HG03108 (cell line): Measurements from ENCODE around the gene TCAP.
"Not testable (repeated sequence)": the region's sequence is repeated elsewhere in the genome, so short reads cannot be mapped to it uniquely, and the experiment has no call there.

Experiments
- ATAC-seq: cut with Tn5 transposase; IDR thresholded peaks from one replicate; pipeline ENCODE4 v1.9.1; 2021; ENCODE audit warnings: moderate library complexity; ENCODE audit not compliant: unreplicated experiment

TCAP gene

GRCh38 chr17:39702901-39703893 is 38.0 kb downstream of the TCAP start:
- no peak for ATAC-seq

GRCh38 chr17:39703913-39704312 is 38.8 kb downstream of the TCAP start:
- ATAC-seq = no peak

GRCh38 chr17:39704821-39705551 is 39.8 kb downstream of the TCAP start:
- no peak for ATAC-seq

- no peak for ATAC-seq
Observed at GRCh38 chr17:39705786-39706348, 40.7 kb downstream of the TCAP start.

- ATAC-seq = no peak
Observed at GRCh38 chr17:39706383-39706782, 41.2 kb downstream of the TCAP start.

- no peak for ATAC-seq
Observed at GRCh38 chr17:39706921-39707337, 41.8 kb downstream of the TCAP start.

GRCh38 chr17:39709319-39709997 is 44.3 kb downstream of the TCAP start:
- ATAC-seq = no peak

- no peak for ATAC-seq
Observed at GRCh38 chr17:39709998-39710964, 45.1 kb downstream of the TCAP start.

GRCh38 chr17:39711071-39711470 is 45.9 kb downstream of the TCAP start:
- ATAC-seq = not testable (repeated sequence)

GRCh38 chr17:39711851-39712250 is 46.7 kb downstream of the TCAP start:
- no peak for ATAC-seq

GRCh38 chr17:39714234-39714633 is 49.1 kb downstream of the TCAP start:
- no peak for ATAC-seq

- ATAC-seq = no peak
Observed at GRCh38 chr17:39715375-39716072, 50.4 kb downstream of the TCAP start.
